Tibial artery (tissue), 4 donors: ENCODE measurements around the gene CENPT.

ENCODE experiments used
- DNase-seq, 2 donors: peaks; one replicate each; pipeline ENCODE4 v3.0.0-alpha.2; 2019
- H3K27ac ChIP-seq, 2 donors: fragments of 200-600 bp; sonication (generic) in 1 of 2; 1 replicate in 1 of 2; 2 replicates in 1 of 2; pipeline ENCODE4 v1.5.1; 2018 to 2019; ENCODE audit warnings: mild to moderate bottlenecking in 1 of 2
- H3K27me3 ChIP-seq, 2 donors: fragments of 200-600 bp; sonication (generic) in 1 of 2; one replicate each; pipeline versions ENCODE4 v1.5.1 to v1.6.0; 2016 to 2019
- H3K36me3 ChIP-seq, 3 donors: fragments of 200-600 bp; sonication (generic) in 2 of 3; one replicate each; pipeline ENCODE4 v1.5.1; 2016 to 2019; ENCODE audit warnings: mild to moderate bottlenecking in 2 of 3
- H3K4me1 ChIP-seq, 4 donors: fragments of 200-600 bp; sonication (generic) in 2 of 4; 1 replicate in 3 of 4; 2 replicates in 1 of 4; pipeline ENCODE4 v1.5.1; 2016 to 2019
- H3K4me3 ChIP-seq, 2 donors: fragments of 200-600 bp; sonication (generic) in 1 of 2; 1 replicate in 1 of 2; 2 replicates in 1 of 2; pipeline ENCODE4 v1.5.1; 2018 to 2019; ENCODE audit warnings: mild to moderate bottlenecking in 2 of 2
- H3K9me3 ChIP-seq, 3 donors: fragments of 200-600 bp; sonication (generic) in 1 of 3; one replicate each; pipeline ENCODE4 v1.5.1; 2016 to 2019
- intact Hi-C: fragments of 100-400 bp; cut with DNase I; formaldehyde crosslinking; loops from one replicate; pipeline ENCODE4 v1.15.0; 2023; ENCODE audit warnings: low total_unique reads
- TF ChIP-seq, protein P1 (sequence below), 2 experiments: fragments of 200-600 bp in 1 of 2; fragments of 450-650 bp in 1 of 2; IDR thresholded peaks; one replicate each; pipeline ENCODE4 v1.5.1; 2017 to 2019; ENCODE audit warnings: antibody characterized with exemption in 2 of 2, mild to moderate bottlenecking in 1 of 2, moderate library complexity in 1 of 2

Gene CENPT

GRCh38 chr16:67873435-67874370 lies 26.2 kb upstream of the CENPT start:
- H3K4me3 ChIP-seq: peak overlapping the region; percentile 96 to 99
- peaks cover 0 to 39% (median 28%) of the 10 kb centered on the region in 4 donors for H3K4me1 ChIP-seq
- TF ChIP-seq, protein P1, sequence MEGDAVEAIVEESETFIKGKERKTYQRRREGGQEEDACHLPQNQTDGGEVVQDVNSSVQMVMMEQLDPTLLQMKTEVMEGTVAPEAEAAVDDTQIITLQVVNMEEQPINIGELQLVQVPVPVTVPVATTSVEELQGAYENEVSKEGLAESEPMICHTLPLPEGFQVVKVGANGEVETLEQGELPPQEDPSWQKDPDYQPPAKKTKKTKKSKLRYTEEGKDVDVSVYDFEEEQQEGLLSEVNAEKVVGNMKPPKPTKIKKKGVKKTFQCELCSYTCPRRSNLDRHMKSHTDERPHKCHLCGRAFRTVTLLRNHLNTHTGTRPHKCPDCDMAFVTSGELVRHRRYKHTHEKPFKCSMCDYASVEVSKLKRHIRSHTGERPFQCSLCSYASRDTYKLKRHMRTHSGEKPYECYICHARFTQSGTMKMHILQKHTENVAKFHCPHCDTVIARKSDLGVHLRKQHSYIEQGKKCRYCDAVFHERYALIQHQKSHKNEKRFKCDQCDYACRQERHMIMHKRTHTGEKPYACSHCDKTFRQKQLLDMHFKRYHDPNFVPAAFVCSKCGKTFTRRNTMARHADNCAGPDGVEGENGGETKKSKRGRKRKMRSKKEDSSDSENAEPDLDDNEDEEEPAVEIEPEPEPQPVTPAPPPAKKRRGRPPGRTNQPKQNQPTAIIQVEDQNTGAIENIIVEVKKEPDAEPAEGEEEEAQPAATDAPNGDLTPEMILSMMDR (IDR thresholded peaks at IDR 0.05): no peak
- intact Hi-C loops: no loop called here
- H3K36me3 ChIP-seq: peaks cover 36 to 60% (median 56%) of the 10 kb centered on the region in 3 donors
- H3K27ac ChIP-seq: peak overlapping the region; percentile 90 to 94
- no peaks in the 10 kb centered on the region for H3K9me3 ChIP-seq
- no peaks in the 10 kb centered on the region for H3K27me3 ChIP-seq
- DNase-seq: no peak

GRCh38 chr16:67872631-67873434 lies 25.3 kb upstream of the CENPT start, which contains the start of gene EDC4:
Gene EDC4, plus strand, starts transcription at chr16:67873052. Its CDS starts 210 bp downstream, at chr16:67873262.
- Histone ChIP-seq H3K4me3 (peak within 1 kb of the TSS; percentile 96 to 99), H3K27ac (peak within 1 kb of the TSS; percentile 90 to 94), H3K36me3 (peaks cover 32 to 60% (median 56%) of the 10 kb centered on the region in 3 donors), H3K9me3 (no peaks in the 10 kb centered on the region), H3K27me3 (no peaks in the 10 kb centered on the region), H3K4me1 (peaks cover 0 to 39% (median 28%) of the 10 kb centered on the region in 4 donors)
- DNase-seq: peak; percentile 82 to 93
- TF ChIP-seq, protein P1 (IDR thresholded peaks at IDR 0.05): no peak
- intact Hi-C loops: no loop called here

DNA sequence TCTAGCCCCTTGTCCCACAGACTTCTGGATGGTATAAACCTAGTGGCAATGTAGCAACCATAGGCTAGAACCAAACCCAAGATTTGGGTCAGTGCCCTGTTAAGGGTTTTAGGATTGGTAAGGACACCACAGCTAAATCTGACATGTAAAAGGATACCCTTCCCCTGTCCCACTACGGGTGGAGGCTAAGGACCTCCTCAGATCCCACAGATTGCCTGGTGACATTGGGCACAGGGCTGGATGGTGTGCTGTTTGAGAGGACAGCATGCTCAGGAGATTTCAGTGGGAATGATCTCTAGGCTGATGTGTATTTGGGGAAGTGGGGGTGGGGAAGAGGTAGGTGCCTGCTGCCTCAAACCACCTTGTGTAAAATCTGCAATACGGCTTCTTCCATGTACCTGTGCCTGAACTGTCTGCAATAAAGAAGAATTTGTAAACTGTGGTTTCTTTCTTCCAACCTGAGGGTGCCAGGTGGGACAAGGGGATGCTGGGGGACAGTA lies 24.7 kb upstream of the CENPT start:
- peak overlapping the region; percentile 96 to 99 for H3K4me3 ChIP-seq
- DNase-seq: no peak
- intact Hi-C loops: no loop called here
- peaks cover 30 to 58% (median 56%) of the 10 kb centered on the region in 3 donors for H3K36me3 ChIP-seq
- peaks cover 0 to 39% (median 28%) of the 10 kb centered on the region in 4 donors for H3K4me1 ChIP-seq
- H3K27ac ChIP-seq: peak overlapping the region; percentile 90 to 94
- TF ChIP-seq, protein P1 (IDR thresholded peaks at IDR 0.05): no peak
- H3K9me3 ChIP-seq: no peaks in the 10 kb centered on the region
- no peaks in the 10 kb centered on the region for H3K27me3 ChIP-seq

- intact Hi-C loops: no loop called here
- no peak overlapping the region for H3K4me3 ChIP-seq
- DNase-seq: no peak
- no peaks in the 10 kb centered on the region for H3K27me3 ChIP-seq
- peaks cover 0 to 35% (median 28%) of the 10 kb centered on the region in 4 donors for H3K4me1 ChIP-seq
- no peaks in the 10 kb centered on the region for H3K9me3 ChIP-seq
- peaks cover 29 to 58% (median 56%) of the 10 kb centered on the region in 3 donors for H3K36me3 ChIP-seq
- H3K27ac ChIP-seq: peak overlapping the region in 1 of 2 donors; percentile 90
- TF ChIP-seq, protein P1 (IDR thresholded peaks at IDR 0.05): no peak
Measured at GRCh38 chr16:67871256-67871655, 23.8 kb upstream of the CENPT start.

GRCh38 chr16:67869653-67870052 lies 22.2 kb upstream of the CENPT start:
- Histone ChIP-seq H3K4me1 (peaks cover 0 to 24% (median 18%) of the 10 kb centered on the region in 4 donors), H3K36me3 (peaks cover 32 to 67% (median 62%) of the 10 kb centered on the region in 3 donors), H3K27me3 (no peaks in the 10 kb centered on the region), H3K4me3 (no peak overlapping the region), H3K9me3 (no peaks in the 10 kb centered on the region), H3K27ac (no peak overlapping the region)
- intact Hi-C loops: no loop called here
- DNase-seq: no peak
- TF ChIP-seq, protein P1 (IDR thresholded peaks at IDR 0.05): no peak
